Type B pancreatic cell (in vitro differentiated cells): ENCODE measurements around the gene SECISBP2. TPM values are rescaled to one million over a fixed set of nuclear protein-coding genes. Genes with fewer than 3 reads are reported as not detected.

Source experiments
- DNase-seq: peaks from one replicate; pipeline ENCODE4 v3.0.0; 2021; ENCODE audit warnings: mixed read lengths; ENCODE audit not compliant: unreplicated experiment; ENCODE audit errors: extremely low spot score
- H3K27ac Mint-ChIP-seq: 2 replicates; pipeline ENCODE4 v1.8.0; 2021; ENCODE audit warnings: mild to moderate bottlenecking, mixed read lengths
- H3K27me3 Mint-ChIP-seq: 2 replicates; pipeline ENCODE4 v1.8.0; 2021; ENCODE audit warnings: mixed read lengths
- H3K36me3 Mint-ChIP-seq: 2 replicates; pipeline ENCODE4 v1.8.0; 2021; ENCODE audit warnings: mixed read lengths
- H3K4me1 Mint-ChIP-seq: one replicate; pipeline ENCODE4 v1.8.0; 2021; ENCODE audit warnings: mixed read lengths; ENCODE audit not compliant: unreplicated experiment
- H3K4me3 Mint-ChIP-seq: 2 replicates; pipeline ENCODE4 v1.8.0; 2021; ENCODE audit warnings: mild to moderate bottlenecking, mixed read lengths
- H3K9me3 Mint-ChIP-seq: 2 replicates; pipeline ENCODE4 v1.8.0; 2021; ENCODE audit warnings: mixed read lengths
- microRNA-seq: library from miRNA; unstranded; fragments of <30 nt; microRNA quantifications from one replicate; pipeline ENCODE4, GENCODE V29; 2020
- total RNA-seq: library from RNA; stranded (reverse); gene quantifications from 2 replicates; pipeline ENCODE4 v1.2.1, GENCODE V29; 2021; ENCODE audit warnings: low replicate concordance
- TF ChIP-seq, protein P1 (sequence below): fragments of 200-600 bp; sonication (generic); conservative IDR thresholded peaks from 2 replicates; pipeline ENCODE4 v1.5.0; 2021; ENCODE audit warnings: antibody characterized with exemption, mild to moderate bottlenecking

The SECISBP2 gene
- total RNA-seq, 1 donor from 2014 or later: 49.6 TPM

DNA sequence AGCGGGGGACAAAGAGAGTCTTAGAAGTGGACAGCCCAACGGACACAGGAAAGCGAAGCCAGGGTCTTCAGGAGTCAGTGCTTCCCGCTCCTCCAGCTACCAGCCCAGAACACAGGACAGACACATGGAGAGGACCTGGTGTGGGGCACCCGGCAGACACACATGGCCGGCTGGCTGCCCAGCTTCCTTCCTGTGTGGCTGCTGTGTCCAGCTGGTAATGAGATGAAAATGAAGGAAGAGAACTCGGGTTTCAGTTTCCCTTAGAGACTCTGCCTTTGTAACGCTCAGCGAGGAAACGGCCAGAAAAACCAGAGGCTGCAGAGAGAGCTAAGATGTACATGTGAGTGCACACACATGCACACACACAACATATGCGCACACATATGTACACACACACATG is 87.5 kb downstream of the SECISBP2 start:
- peaks cover 11% of the 10 kb centered on the region for H3K4me1 Mint-ChIP-seq
- no peaks in the 10 kb centered on the region for H3K27me3 Mint-ChIP-seq
- H3K9me3 Mint-ChIP-seq: peaks cover 5% of the 10 kb centered on the region
- no peak for DNase-seq
- H3K27ac Mint-ChIP-seq: peak overlapping the region; percentile 26
- H3K36me3 Mint-ChIP-seq: peaks cover 16% of the 10 kb centered on the region
- H3K4me3 Mint-ChIP-seq: no peak overlapping the region
- TF ChIP-seq, protein P1, sequence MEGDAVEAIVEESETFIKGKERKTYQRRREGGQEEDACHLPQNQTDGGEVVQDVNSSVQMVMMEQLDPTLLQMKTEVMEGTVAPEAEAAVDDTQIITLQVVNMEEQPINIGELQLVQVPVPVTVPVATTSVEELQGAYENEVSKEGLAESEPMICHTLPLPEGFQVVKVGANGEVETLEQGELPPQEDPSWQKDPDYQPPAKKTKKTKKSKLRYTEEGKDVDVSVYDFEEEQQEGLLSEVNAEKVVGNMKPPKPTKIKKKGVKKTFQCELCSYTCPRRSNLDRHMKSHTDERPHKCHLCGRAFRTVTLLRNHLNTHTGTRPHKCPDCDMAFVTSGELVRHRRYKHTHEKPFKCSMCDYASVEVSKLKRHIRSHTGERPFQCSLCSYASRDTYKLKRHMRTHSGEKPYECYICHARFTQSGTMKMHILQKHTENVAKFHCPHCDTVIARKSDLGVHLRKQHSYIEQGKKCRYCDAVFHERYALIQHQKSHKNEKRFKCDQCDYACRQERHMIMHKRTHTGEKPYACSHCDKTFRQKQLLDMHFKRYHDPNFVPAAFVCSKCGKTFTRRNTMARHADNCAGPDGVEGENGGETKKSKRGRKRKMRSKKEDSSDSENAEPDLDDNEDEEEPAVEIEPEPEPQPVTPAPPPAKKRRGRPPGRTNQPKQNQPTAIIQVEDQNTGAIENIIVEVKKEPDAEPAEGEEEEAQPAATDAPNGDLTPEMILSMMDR: no peak

DNA sequence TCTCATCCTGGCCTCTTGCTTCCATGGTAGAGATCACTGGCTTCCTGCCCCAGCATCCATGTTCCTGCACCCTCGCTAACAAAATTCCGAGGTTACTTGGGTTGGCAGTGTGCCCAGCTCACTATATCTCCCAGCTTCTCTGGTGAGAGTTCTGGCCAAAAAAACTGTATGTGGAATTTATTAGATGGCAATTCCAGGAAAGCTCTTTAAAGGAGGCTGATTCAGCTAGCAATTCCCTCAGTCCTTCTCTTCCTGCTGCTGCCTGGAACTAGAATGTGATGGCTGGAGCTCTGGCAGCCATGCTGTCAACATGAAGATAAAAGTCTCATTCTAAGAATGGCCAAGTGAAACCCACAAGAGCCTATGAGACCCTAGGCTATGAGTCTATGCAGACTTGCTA is 88.8 kb downstream of the SECISBP2 start:
- H3K27me3 Mint-ChIP-seq: no peaks in the 10 kb centered on the region
- no peak overlapping the region for H3K4me3 Mint-ChIP-seq
- peaks cover 20% of the 10 kb centered on the region for H3K4me1 Mint-ChIP-seq
- TF ChIP-seq, protein P1: no peak
- no peak overlapping the region for H3K27ac Mint-ChIP-seq
- peaks cover 17% of the 10 kb centered on the region for H3K36me3 Mint-ChIP-seq
- H3K9me3 Mint-ChIP-seq: peaks cover 5% of the 10 kb centered on the region
- DNase-seq: no peak

DNA sequence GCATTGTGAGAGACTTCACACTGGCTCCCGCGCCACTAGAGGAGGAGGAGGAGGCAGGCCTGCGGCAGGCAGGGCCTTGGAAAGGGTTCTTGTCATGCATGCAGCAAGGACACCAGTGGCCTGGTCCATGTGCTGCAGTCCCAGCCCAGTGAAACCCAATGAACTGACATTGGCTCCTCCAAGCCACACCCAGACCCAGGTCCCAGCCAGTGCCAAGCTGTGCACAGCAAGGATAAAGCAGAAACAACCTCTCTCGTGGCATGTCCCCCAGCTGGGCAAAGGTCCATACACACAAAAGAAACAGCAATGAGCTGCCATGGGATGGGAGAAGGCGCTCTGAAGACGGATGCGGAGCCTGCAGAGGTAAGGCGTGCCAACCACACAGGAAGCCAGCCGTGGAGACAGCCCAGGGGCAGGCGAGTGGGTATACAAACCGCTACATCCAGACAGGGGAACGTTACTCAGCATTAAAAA is 90.4 kb downstream of the SECISBP2 start:
- TF ChIP-seq, protein P1: no peak
- no peak for DNase-seq
- Mint-ChIP-seq H3K9me3 (peaks cover 5% of the 10 kb centered on the region), H3K4me1 (peaks cover 32% of the 10 kb centered on the region), H3K4me3 (no peak overlapping the region), H3K27ac (no peak overlapping the region), H3K36me3 (peaks cover 17% of the 10 kb centered on the region), H3K27me3 (no peaks in the 10 kb centered on the region)

Small RNA genes lying within 50 kb of the gene (microRNA-seq; reads per million reads assigned to microRNA genes)
- not detected for gene MIR3153

Other genes starting within 250 kb of the SECISBP2 start
- 4.8 and 5.3 TPM in 2 replicates for gene SHC3, start 139.7 kb upstream of the SECISBP2 start, total RNA-seq
- 56.3 and 115 TPM in 2 replicates for gene CKS2, start 7.3 kb upstream of the SECISBP2 start, total RNA-seq
- gene SEMA4D, start 179.6 kb downstream of the SECISBP2 start, total RNA-seq: 32.3 and 43.6 TPM in 2 replicates